ENCODE measurements around the gene HEBP1. TPM values are rescaled to one million over a fixed set of nuclear protein-coding genes. Genes with fewer than 3 reads are reported as not detected.
A peak's percentile ranks its signal among the peaks of the same experiment; 100 is the strongest.

HEBP1 gene
- total RNA-seq, 1 donor from 2014 or later = 7.4 TPM

GRCh38 chr12:12934556-12934955 lies 65.5 kb downstream of the HEBP1 start:
- no peaks in the 10 kb centered on the region for H4K20me1 ChIP-seq (ENCODE audit: low read depth)
- Mint-ChIP-seq H3K4me3 (no peak overlapping the region), H3K27me3 (ENCODE audit: insufficient read depth, low read depth) (no peaks in the 10 kb centered on the region), H3K27ac (peak overlapping the region; percentile 72), H3K4me1 (peaks cover 21% of the 10 kb centered on the region), H3K36me3 (no peaks in the 10 kb centered on the region), H3K9me3 (no peaks in the 10 kb centered on the region)
- peak overlapping the region; percentile 29 for H3K27ac ChIP-seq
- H3K27me3 ChIP-seq = no peaks in the 10 kb centered on the region
- peak overlapping the region; percentile 50 for H2AFZ ChIP-seq (replicated peaks)
- TF ChIP-seq EZH2 (IDR thresholded peaks at IDR 0.05) (no peak), CTCF (IDR thresholded peaks at IDR 0.05) (no peak), EZH2phosphoT487 (IDR thresholded peaks at IDR 0.05) (no peak)
- H3F3A ChIP-seq (ENCODE audit: low read depth) = no peaks in the 10 kb centered on the region
- H3K9ac ChIP-seq = no peak overlapping the region
- H3K79me2 ChIP-seq (ENCODE audit: low read depth) = no peaks in the 10 kb centered on the region
- no peak for DNase-seq (ENCODE audit: low spot score)
- H3K4me1 ChIP-seq = peaks cover 8% of the 10 kb centered on the region
- no peaks in the 10 kb centered on the region for H3K36me3 ChIP-seq
- peak overlapping the region; percentile 27 for H3K4me2 ChIP-seq
- H3K4me3 ChIP-seq = no peak overlapping the region
- no peaks in the 10 kb centered on the region for H3K9me3 ChIP-seq (ENCODE audit: low read depth)

- H3K9me3 ChIP-seq (ENCODE audit: low read depth) = no peaks in the 10 kb centered on the region
- no peak overlapping the region for H3K27ac ChIP-seq
- no peaks in the 10 kb centered on the region for H3K79me2 ChIP-seq (ENCODE audit: low read depth)
- H3K36me3 ChIP-seq = no peaks in the 10 kb centered on the region
- H2AFZ ChIP-seq (replicated peaks) = peak overlapping the region; percentile 50
- H3K4me1 ChIP-seq = peaks cover 8% of the 10 kb centered on the region
- no peak overlapping the region for H3K4me3 ChIP-seq
- TF ChIP-seq EZH2phosphoT487 (IDR thresholded peaks at IDR 0.05) (no peak), CTCF (IDR thresholded peaks at IDR 0.05) (no peak), EZH2 (IDR thresholded peaks at IDR 0.05) (no peak)
- Mint-ChIP-seq H3K9me3 (no peaks in the 10 kb centered on the region), H3K27ac (no peak overlapping the region), H3K27me3 (ENCODE audit: insufficient read depth, low read depth) (no peaks in the 10 kb centered on the region), H3K4me3 (no peak overlapping the region), H3K36me3 (no peaks in the 10 kb centered on the region), H3K4me1 (peaks cover 21% of the 10 kb centered on the region)
- H3K9ac ChIP-seq = no peak overlapping the region
- H3K27me3 ChIP-seq = no peaks in the 10 kb centered on the region
- no peaks in the 10 kb centered on the region for H4K20me1 ChIP-seq (ENCODE audit: low read depth)
- DNase-seq (ENCODE audit: low spot score) = no peak
- no peak overlapping the region for H3K4me2 ChIP-seq
- H3F3A ChIP-seq (ENCODE audit: low read depth) = no peaks in the 10 kb centered on the region
Measured at GRCh38 chr12:12933742-12934141, 66.3 kb downstream of the HEBP1 start.

DNA sequence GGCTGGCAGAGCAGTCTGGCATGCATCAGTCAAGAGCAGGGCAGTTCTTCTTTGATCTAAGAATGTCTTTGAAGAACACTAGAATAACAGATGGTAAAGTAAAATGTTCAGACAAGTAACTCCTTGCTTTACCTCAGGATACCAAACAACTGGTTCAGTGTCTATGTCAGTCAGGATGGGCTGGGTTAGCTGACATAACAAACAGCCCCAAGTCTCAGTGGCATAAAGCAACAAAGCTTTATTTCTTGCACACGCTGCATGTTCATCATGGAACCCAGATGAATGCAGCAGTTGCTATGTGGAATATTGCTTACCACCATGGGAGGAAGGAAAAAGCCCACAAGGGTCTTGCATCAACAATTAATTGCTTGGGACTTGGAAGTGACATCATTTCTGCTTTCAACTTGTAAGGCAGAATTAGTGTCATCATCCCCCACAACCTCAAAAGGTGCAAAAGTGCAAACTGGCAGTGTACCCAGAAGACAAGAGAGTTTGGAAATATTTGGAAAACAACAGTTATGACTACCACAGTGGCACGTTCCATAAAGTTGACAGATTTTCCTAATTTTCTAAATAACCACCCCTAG lies 69.3 kb downstream of the HEBP1 start:
- Histone ChIP-seq H3K4me1 (peaks cover 8% of the 10 kb centered on the region), H3K9ac (no peak overlapping the region), H3K36me3 (no peaks in the 10 kb centered on the region), H3K9me3 (ENCODE audit: low read depth) (no peaks in the 10 kb centered on the region), H3F3A (ENCODE audit: low read depth) (no peaks in the 10 kb centered on the region), H3K4me3 (no peak overlapping the region), H3K27ac (no peak overlapping the region), H3K79me2 (ENCODE audit: low read depth) (no peaks in the 10 kb centered on the region), H3K4me2 (no peak overlapping the region), H2AFZ (replicated peaks) (no peak overlapping the region), H3K27me3 (no peaks in the 10 kb centered on the region), H4K20me1 (ENCODE audit: low read depth) (no peaks in the 10 kb centered on the region)
- no peaks in the 10 kb centered on the region for H3K27me3 Mint-ChIP-seq (ENCODE audit: insufficient read depth, low read depth)
- peak overlapping the region; percentile 28 for H3K27ac Mint-ChIP-seq
- no peak for DNase-seq (ENCODE audit: low spot score)
- peaks cover 8% of the 10 kb centered on the region for H3K9me3 Mint-ChIP-seq
- H3K4me1 Mint-ChIP-seq = peaks cover 21% of the 10 kb centered on the region
- TF ChIP-seq EZH2phosphoT487 (IDR thresholded peaks at IDR 0.05) = no peak
- no peak for TF ChIP-seq CTCF (IDR thresholded peaks at IDR 0.05)
- no peak for TF ChIP-seq EZH2 (IDR thresholded peaks at IDR 0.05)
- H3K36me3 Mint-ChIP-seq = no peaks in the 10 kb centered on the region
- no peak overlapping the region for H3K4me3 Mint-ChIP-seq
